T-helper 1 cell treated with Interleukin-12 subunit alpha and Interleukin-12 subunit beta and Interleukin-4 antibody, amounts not matched to agents 30 ng/mL and 1 ng/mL, for 36 hours (primary cell): ENCODE data around the gene ATP6V1C2. TPM values are rescaled to one million over a fixed set of nuclear protein-coding genes. Genes with fewer than 3 reads are reported as not detected.
"Not testable (repeated sequence)": the region's sequence is repeated elsewhere in the genome, so short reads cannot be mapped to it uniquely, and the experiment has no call there.

Source experiments
- intact Hi-C: fragments of 100-400 bp; cut with micrococcal nuclease; formaldehyde crosslinking; loops from one replicate; pipeline ENCODE4 v1.15.1; 2024
- total RNA-seq: library from RNA; stranded (reverse); gene quantifications from 2 replicates; pipeline ENCODE4 v1.2.3, GENCODE V29; 2022

The ATP6V1C2 gene
- total RNA-seq, 1 donor from 2014 or later, result not detected

DNA sequence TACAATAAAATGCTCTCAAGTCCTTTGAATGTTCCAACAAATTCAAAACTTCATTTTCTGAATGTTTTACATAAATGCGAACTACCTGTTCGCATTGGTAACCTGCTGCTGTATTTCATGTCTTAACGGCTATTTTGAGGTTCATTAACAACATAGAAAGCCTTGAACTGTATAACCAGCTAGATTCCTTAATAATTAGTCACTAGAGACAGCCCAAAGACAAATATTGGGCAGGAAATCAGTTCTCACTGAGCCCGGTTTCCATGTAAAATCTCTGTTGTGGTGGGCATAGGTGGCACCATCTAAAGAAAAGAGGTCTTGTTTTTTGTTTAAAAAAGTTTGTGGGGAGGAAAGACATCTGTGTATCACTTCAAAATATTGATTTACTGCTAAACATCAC, 62.0 kb downstream of the ATP6V1C2 start:
- intact Hi-C loops, result no loop called here

DNA sequence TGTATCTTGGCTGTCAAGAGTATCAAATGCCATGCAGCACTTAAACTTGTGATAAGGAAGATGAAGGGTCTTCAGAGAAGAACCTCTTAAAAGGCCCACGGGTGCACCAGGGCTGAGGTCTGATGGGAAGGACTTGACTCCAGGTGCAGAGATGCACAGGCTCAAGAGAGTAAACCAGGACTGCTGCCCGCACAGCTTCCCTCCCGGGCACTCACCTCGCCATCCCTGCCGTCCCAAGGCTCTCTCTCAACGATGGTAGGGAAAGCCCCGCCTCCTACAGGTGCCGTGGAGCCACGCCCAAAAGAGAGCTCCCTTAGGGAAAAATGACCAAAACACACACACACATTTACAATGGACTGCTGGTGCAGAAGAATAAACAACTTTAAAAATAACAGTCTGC, 63.3 kb downstream of the ATP6V1C2 start:
- intact Hi-C loops, result no loop called here

DNA sequence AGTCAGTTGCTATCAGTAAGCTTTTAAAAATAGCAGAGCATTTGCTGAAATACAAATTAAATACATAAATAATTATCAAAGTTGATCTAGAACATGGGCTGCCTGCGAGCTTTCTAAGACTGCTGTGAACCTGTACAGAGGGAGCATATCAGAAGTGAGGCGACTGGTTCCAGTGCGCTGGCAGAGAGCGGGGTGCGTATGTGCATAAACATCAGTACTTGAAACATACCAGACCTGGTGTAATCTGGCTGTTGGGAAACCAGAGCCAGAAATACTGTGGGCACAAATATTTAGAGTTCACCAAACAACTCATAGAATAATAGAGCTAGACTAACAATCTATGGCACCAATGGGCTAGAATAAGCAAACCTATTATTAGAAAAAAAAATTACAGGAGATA, 63.8 kb downstream of the ATP6V1C2 start:
- intact Hi-C loops, result no loop called here

DNA sequence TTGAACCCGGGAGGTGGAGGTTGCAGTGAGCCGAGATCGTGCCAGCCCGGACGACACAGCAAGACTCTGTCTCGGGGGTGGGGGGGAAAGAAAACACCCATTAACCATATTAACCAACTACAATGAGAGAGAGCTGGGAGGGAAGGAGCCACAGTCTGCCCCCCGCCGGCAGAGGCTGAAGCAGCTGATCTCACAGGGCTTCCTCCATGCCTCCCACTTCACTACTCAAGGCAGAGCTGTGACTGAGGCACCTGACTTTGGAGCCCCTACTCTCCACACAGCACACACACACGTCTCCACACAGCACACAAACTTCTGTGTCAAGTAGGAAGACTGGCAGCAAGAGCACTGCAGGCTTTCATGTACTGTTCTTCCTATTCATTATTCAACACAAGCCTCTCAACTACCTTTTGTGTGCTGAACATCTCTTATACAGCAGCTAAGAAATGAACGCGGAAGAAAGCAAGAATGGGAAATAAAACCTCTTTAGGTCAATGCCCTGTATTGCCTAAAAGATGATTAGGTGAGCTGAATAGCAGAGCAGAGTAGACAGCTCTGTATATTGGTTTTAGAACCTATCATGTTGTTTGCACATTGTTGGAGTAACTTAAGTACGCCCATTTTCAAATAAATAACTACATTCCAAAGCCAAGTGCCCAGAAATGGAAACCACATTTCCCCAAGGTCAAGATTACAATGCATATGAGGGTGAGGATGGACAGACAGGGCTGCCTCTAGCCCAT, 65.0 kb downstream of the ATP6V1C2 start:
- intact Hi-C loops, result no loop called here

DNA sequence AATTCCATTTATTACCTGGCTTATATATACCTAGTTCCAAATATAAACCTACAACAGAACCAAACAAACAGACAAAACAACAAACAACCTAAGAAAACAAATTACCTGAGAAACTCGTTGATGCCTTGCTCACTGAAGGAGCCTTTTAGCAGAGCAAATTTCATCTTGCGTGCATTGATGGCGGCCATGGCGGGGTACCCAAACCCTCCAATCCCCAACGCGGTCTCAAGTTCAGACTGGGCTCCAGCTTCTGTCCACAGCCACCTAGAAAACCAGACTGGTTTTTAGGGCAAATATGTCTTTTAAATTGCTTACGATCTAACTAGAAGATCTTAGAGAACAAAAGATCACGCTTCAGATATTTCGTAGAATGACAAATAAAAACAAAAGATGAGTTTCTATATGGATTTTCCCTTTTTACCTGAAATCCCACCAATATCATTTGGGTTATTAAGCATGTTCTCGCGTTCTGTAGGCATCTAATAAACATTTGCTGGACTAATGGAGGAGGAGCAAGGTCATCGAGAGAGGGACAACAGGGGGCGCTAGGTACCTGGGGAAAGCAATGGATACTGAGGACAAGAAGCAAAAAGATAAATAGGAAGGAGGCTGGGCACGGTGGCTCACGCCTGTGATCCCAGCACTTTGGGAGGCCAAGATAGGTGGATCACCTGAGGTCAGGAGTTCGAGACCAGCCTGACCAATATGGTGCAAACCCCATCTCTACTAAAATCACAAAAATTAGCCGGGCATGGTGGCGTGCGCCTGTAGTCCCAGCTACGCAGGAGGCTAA, 65.9 kb downstream of the ATP6V1C2 start:
- intact Hi-C loops, result no loop called here

DNA sequence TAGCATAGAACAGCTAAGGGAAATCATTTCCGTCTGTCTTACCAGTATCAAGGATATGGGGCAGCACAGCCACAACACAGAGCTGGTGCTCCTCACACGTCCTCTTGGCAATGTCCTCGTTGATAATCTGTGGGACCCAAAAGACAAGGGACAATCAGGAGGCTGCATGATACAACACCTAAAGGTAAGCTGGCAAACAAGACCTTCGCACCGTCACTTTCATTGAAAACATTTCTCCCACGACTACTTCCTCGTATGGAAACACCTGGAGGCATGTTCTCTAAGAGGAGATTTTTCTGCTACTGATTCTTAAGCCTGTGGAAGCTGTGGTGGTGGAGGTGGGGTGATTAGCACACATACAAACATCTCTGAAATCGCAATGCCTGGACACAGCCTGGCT, 67.4 kb downstream of the ATP6V1C2 start:
- intact Hi-C loops, result no loop called here

DNA sequence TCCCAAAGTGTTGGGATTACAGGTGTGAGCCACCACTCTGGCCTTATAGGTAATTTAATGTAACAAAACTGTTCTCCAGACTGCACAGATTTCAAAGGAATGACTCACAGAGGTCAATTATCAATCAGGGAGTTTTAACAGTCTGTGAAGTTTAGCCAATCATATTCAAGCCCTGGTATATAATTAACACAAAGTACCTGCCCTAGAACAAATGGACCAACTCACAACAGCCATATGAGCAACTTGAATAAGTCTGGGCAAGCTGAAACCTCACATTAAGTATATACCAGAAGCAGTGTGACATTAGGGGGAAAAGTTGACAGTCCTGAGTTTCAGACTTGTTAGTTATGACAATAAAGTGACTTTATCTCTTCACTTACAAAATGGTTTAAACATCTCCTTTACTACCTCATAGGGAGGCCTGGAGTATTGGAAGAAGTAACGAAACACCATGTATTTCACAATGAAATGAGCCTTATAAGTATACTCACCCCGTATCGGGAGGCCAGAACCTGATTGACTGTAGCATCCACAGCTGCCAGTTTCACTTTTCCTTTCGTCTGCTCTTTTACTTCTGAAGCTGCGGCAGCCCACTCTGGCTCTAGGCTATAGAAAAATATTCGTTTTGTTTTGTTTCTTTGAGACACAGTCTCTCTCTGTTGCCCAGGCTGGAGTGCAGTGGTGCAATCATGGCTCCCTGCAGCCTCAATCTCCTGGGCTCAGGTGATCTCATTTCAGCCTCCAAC, 69.0 kb downstream of the ATP6V1C2 start:
- intact Hi-C loops, result no loop called here

DNA sequence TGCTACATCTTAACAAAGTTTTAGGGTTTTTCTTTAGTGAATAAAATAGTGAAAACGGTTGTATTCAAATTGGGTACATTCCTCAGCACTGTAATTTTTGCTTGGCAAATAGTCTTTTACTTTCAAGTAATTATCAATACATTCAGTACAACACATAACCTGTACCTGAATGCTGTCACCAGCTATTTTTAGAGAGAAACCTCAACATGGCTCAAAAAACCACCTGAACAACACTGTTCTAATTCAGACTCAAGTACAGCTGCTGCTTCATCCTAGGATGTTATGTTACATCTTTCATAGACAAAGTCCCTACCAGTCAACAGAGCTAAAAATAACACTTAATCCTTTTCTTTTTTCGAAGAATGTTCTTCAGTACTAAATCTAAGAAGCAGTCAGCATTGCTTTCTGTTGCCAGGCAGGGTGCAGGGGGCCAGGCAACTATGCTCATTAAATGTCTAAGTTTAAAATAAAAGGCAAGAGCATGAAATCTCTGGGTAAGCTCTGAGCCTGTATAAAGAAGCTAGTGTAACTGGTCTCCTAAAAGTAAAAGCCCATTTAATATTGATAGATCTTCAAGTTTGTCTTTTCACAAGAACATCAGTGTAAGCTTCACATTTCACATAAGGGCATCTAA, 70.7 kb downstream of the ATP6V1C2 start:
- intact Hi-C loops, result no loop called here

DNA sequence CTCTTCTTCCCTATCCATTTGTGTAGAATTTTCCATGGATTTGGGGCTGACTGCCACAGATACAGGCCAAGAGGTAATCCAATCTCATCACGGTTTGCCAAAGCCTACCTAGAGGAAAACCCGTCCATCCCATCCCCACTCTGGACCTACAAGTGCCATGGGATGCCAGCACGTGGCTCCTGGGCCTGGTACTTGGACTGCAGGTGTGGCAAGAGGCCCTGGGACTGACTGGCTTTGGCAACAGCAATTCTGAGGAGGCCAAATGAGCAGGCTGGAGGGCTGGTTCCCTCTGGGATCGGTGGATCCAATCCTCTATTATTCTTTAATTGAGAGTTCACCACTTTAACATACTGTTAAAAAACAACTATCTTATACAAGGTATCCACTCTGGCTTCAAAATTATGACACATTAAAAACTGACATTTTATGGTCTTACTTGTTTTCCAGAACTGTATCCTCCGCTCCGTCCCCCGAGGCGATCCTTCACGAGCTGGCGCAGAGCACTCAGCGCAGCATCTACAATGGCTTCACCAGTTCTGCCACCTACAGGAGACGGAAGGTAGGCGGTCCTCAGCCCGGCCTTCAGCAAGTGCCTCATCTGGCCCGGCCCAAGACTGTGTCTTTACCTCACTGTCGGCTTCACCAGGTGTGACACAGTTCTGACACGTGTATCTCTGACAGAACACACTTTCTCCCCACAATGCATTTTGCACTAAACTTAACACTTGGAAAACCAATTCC, 71.4 kb downstream of the ATP6V1C2 start:
- intact Hi-C loops, result no loop called here

DNA sequence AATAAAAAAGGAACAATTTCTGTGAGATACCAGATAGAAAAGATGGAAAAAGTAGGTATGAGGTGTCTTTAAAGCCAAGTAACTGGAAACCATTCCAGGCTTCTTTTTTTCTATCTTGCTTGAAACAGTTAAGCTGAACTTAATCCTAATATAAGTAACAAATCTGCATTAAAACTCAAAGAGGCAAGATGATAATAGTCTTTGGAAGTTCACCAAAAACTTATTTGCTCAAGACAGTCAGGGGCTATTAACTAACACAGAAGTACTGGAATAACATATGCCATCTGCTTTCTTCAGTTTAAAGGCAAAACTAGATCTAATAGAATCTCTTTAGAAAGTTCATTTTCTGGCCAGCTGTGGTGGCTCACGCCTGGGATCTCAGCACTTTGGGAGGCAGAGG, 72.4 kb downstream of the ATP6V1C2 start:
- intact Hi-C loops, result no loop called here

DNA sequence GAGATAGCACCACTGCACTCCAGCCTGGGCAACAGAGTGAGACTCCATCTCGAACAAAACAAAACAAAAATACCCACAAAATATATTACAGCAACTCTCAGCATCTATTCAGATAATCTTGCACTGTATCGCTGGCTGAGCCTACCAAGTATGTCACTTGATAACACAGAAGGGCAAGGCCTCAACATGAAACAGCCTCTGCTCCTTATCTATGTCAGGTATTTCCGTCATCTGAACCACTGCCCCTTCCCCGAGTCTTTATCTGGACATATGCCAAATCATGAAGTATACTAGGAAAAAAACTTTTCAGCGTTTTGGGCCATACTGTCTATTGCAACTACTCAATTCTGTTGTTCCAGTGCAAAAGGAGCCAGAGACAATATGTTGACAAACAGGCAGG, 73.4 kb downstream of the ATP6V1C2 start:
- intact Hi-C loops, result no loop called here

DNA sequence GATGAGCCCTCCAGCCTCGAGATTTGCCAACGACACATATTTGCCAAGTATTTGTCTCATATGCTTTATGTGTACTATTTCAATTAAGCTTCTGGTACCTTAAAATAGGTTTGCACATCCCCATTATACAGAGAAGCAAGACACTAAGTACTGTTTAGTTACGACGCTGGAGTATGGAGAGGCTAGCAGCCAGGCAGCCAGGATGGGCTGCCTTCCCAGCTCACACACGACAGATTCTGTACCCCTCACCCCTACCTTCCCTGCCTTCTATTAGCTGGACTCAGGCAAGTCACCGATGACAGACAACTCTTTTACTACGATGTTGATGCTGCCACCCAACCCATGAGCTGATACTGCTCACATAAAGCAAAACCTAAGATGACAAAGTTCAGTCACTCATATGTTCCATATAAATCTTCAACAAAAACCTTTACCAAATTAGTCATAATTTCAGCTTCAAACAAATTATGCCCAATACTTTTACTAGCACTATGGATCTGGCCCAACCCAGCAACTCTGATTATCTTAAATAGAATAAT, 74.1 kb downstream of the ATP6V1C2 start:
- intact Hi-C loops, result no loop called here

DNA sequence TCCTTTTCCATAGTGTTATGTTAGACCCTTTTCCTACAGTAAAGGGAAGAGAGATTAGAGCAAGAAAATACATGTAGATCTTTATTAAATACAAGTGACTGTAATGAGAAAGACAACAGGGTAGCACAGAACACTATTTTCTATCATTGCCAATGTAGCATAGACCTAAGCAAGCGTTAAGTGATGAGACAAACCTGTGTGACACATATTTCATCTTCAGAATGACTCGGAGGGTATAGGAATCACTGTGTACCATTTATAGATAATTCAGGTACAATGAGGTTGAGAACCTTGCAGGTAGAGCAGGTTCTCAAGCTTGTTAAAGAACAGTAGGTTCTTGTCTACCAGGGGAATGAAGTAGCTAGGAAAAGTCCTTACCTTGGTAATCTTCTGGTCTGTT, 75.3 kb downstream of the ATP6V1C2 start:
- intact Hi-C loops, result no loop called here

DNA sequence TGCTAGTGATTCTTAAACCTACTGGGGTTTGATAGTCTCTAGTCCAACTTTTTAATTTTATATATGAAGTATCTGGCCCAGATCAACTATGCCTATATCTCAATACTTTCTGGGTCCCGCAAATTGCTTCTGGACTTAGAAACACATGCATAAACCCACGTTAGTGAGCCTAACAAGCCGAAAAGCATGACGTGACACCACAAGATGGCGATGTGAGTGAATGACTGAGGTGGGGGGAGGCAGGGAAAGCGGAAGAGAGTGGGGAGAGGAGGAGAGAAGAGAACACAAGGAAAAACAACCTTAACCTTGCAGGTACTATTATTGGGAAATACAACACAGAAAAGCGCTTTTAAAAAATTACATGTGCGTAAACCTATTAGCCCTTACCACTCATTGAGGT, 77.4 kb downstream of the ATP6V1C2 start:
- intact Hi-C loops, result no loop called here

DNA sequence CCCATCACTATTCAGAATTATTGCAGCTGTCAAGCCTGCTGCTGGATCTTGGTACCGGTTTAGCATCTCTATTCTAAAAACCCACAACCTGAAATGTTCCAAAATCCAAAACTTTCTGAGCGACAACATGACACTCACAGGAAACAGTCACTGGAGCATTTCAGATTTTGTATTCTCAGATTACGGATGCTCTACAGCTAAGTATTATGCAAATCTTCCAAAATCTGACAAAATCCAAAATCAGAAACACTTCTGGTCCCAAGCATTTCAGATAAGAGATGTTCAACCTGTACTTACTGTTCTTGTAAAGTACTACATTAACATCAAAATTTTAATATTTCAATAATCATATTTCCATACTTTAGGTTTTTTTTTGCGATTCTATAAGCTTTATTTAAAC, 78.7 kb downstream of the ATP6V1C2 start:
- intact Hi-C loops, result no loop called here

DNA sequence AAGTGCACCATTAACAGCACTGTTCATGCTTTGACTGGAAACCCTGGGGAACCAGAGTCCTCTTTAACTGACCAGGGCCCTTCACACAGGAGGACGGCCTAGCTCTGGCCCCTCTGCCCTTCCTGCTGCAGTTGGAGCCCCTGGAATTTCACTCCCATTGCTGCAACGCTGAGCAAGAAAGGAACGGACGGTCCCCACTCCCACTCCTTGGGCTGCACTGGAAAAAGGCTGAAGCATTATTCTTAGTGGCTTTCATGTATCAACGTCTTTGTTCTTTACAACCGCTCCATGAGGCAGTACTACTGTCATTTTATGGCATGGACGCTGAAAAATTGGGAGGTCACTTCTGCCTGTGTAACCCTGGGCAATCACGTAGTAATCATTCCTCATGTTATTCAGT, 81.2 kb downstream of the ATP6V1C2 start:
- intact Hi-C loops, result no loop called here

DNA sequence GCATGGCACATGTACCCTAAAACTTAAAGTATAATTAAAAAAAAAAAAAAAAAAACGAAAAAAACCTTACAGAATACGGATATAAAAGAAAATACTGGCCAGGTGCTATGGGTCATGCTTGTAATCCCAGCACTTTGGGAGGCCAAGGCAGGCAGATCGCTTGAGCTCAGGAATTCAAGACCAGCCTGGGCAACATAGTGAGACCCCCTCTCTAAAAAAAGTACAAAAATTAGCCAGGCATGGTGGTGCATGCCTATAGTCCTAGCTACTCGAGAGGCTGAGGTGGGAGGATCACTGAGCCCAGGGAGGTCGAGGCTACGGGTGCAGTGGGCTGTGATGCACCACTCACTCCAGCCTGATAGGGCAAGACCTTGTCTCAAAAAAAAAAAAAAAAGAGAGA, 84.6 kb downstream of the ATP6V1C2 start:
- intact Hi-C loops, result not testable (repeated sequence)

DNA sequence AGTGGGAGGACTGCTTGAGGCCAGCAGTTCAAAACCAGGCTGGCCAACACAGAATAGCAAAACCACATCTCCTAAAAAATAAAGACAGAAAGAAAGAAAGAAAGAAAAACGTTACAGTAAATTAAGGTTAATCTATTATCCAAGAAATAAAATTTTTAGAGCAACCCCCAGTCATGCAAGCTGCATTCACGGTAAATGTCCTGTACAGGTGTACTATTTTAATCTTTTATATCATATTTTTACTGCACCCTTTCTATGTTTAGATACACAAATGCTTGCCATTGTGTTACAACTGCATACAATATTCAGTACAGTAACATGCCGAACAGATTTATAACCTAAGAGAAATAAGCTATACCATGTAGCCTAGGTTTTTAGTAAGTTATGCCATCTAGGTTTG, 85.1 kb downstream of the ATP6V1C2 start:
- intact Hi-C loops, result no loop called here

DNA sequence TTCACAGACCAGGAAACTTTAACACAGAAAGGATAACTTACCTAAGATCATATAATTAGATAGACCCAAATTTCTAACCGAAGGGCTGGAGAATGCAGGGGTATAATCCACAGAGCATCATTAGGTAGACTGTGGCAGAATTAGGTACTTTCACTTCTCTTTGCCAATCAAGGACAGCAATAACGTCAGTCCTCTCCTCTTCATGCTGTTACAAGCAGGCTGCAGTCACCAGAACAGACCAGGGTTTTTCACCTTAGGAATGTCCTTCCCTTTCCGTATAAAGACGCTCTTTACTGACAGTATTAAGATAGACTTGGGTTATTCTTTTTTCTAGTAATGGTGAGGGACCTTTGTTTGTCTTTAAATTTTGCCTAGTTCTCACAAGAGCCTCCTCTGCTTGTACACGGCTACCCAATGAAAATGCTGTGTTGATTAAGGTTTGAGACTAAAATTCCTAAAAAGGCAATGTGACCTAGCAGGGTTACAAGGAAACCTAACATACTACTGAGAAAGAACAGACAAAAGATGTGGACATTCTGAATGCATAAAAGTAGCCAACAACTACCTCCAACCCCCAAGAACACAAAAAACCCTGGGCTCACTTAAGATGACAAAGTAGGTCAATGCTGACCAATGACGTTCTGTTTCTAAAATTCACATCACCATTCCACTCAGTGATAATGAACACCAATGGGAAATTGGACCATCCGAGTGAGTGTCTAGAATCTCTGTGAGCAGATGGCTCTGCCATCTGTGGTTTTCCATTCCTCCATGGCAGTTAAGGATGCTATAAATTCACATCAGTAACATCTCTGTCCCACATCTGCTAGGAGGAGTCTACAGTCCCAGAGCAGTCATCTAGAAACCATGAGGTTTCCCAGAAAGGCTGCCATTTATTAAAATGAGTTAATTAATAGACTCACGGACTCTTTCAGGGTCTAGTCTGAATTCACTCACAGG, 89.1 kb downstream of the ATP6V1C2 start:
- intact Hi-C loops, result loop anchor here (5.0 kb wide), 6 partner anchors 403 to 1388 kb away; partner anchors contain the start of genes CPSF3, E2F6, ITGB1BP1 and RRM2
